H9 (cell line): ENCODE results near the gene TBX5. TPM values are rescaled to one million over a fixed set of nuclear protein-coding genes. Genes with fewer than 3 reads are reported as not detected.

Source experiments
- DNase-seq: peaks from one replicate; pipeline ENCODE4 v3.0.0-alpha.2; 2017
- H2AFZ ChIP-seq: one replicate; pipeline ENCODE4 v1.6.1; 2013; ENCODE audit warnings: mild to moderate bottlenecking, low read length, control low read depth, moderate library complexity
- H2AK5ac ChIP-seq: 2 replicates; pipeline ENCODE4 v1.6.1; 2013; ENCODE audit warnings: low read length, control low read depth, mixed read lengths; ENCODE audit not compliant: insufficient read length
- H2BK120ac ChIP-seq: one replicate; pipeline ENCODE4 v1.6.1; 2013; ENCODE audit warnings: low read depth, mild to moderate bottlenecking, low read length, control low read depth, inconsistent platforms; ENCODE audit not compliant: poor library complexity, severe bottlenecking
- H2BK12ac ChIP-seq: 2 replicates; pipeline ENCODE4 v1.6.1; 2013; ENCODE audit warnings: low read length, control low read depth, mixed read lengths, low read depth; ENCODE audit not compliant: insufficient read length
- H2BK15ac ChIP-seq: 2 replicates; pipeline ENCODE4 v1.6.1; 2013; ENCODE audit warnings: low read depth, low read length, control low read depth
- H2BK20ac ChIP-seq: one replicate; pipeline ENCODE4 v1.6.1; 2013; ENCODE audit warnings: low read depth, mild to moderate bottlenecking, low read length, control low read depth, inconsistent platforms; ENCODE audit not compliant: poor library complexity, severe bottlenecking
- H2BK5ac ChIP-seq: 2 replicates; pipeline ENCODE4 v1.6.1; 2013; ENCODE audit warnings: low read length, control low read depth, mixed read lengths; ENCODE audit not compliant: insufficient read length
- H3K14ac ChIP-seq: 2 replicates; pipeline ENCODE4 v1.6.1; 2013; ENCODE audit warnings: low read length, control low read depth; ENCODE audit not compliant: insufficient read depth
- H3K18ac ChIP-seq: 2 replicates; pipeline ENCODE4 v1.6.1; 2013; ENCODE audit warnings: low read depth, mild to moderate bottlenecking, mixed read lengths, low read length, control low read depth; ENCODE audit not compliant: insufficient read length
- H3K23ac ChIP-seq: 2 replicates; pipeline ENCODE4 v1.6.1; 2013; ENCODE audit warnings: low read length, control low read depth, mixed read lengths, low read depth; ENCODE audit not compliant: insufficient read length
- H3K23me2 ChIP-seq: 2 replicates; pipeline ENCODE4 v1.6.1; 2013; ENCODE audit warnings: low read depth, mild to moderate bottlenecking, mixed read lengths, low read length, control low read depth; ENCODE audit not compliant: insufficient read length, poor library complexity, severe bottlenecking
- H3K27ac ChIP-seq: 2 replicates; pipeline ENCODE4 v1.5.1; 2013; ENCODE audit warnings: low read length, control low read depth, mixed read lengths, low read depth; ENCODE audit not compliant: insufficient read length
- H3K27me3 ChIP-seq: 2 replicates; pipeline ENCODE4 v1.6.1; 2013; ENCODE audit warnings: low read length, control low read depth, inconsistent platforms; ENCODE audit not compliant: insufficient read depth
- H3K4ac ChIP-seq: 2 replicates; pipeline ENCODE4 v1.6.1; 2013; ENCODE audit warnings: low read depth, mild to moderate bottlenecking, control low read depth, inconsistent platforms, low read length, moderate library complexity
- H3K4me1 ChIP-seq: 2 replicates; pipeline ENCODE4 v1.6.1; 2013; ENCODE audit warnings: low read length, control low read depth, inconsistent platforms; ENCODE audit not compliant: insufficient read depth
- H3K4me2 ChIP-seq: 2 replicates; pipeline ENCODE4 v1.6.1; 2013; ENCODE audit warnings: low read length, control low read depth, mixed read lengths; ENCODE audit not compliant: insufficient read length, insufficient read depth
- H3K56ac ChIP-seq: 2 replicates; pipeline ENCODE4 v1.6.1; 2013; ENCODE audit warnings: low read depth, mild to moderate bottlenecking, mixed read lengths, low read length, control low read depth; ENCODE audit not compliant: insufficient read length
- H3K79me1 ChIP-seq: 2 replicates; pipeline ENCODE4 v1.6.1; 2013; ENCODE audit warnings: low read depth, mild to moderate bottlenecking, moderate library complexity, low read length, control low read depth, inconsistent platforms; ENCODE audit not compliant: insufficient read depth, poor library complexity, severe bottlenecking
- H3K79me2 ChIP-seq: 2 replicates; pipeline ENCODE4 v1.6.1; 2013; ENCODE audit warnings: low read length, control low read depth, inconsistent platforms; ENCODE audit not compliant: insufficient read depth
- H3K9ac ChIP-seq: 2 replicates; pipeline ENCODE4 v1.6.1; 2013; ENCODE audit warnings: low read length, control low read depth, mixed read lengths; ENCODE audit not compliant: insufficient read length; ENCODE audit errors: extremely low read depth
- H3K9me3 ChIP-seq: one replicate; pipeline ENCODE4 v1.6.1; 2013; ENCODE audit warnings: low read depth, low read length, inconsistent platforms; ENCODE audit not compliant: control insufficient read depth
- H3T11ph ChIP-seq: one replicate; pipeline ENCODE4 v1.6.1; 2013; ENCODE audit warnings: mild to moderate bottlenecking, low read length, control low read depth, inconsistent platforms
- H4K20me1 ChIP-seq: one replicate; pipeline ENCODE4 v1.6.1; 2013; ENCODE audit not compliant: control insufficient read depth, insufficient read length, insufficient read depth
- H4K5ac ChIP-seq: 2 replicates; pipeline ENCODE4 v1.6.1; 2013; ENCODE audit warnings: low read depth, mild to moderate bottlenecking, mixed read lengths, low read length, control low read depth; ENCODE audit not compliant: insufficient read length
- H4K8ac ChIP-seq: replicated peaks from 2 replicates; pipeline ENCODE4 v1.6.1; 2013; ENCODE audit warnings: low read length, control low read depth, mixed read lengths, low read depth; ENCODE audit not compliant: insufficient read length
- H4K91ac ChIP-seq: 2 replicates; pipeline ENCODE4 v1.6.1; 2013; ENCODE audit warnings: low read depth, mild to moderate bottlenecking, moderate library complexity, mixed read lengths, low read length, control low read depth; ENCODE audit not compliant: insufficient read length
- H3K27ac Mint-ChIP-seq, 3 experiments: 2 replicates in 2 of 3; 3 replicates in 1 of 3; pipeline ENCODE4 v1.8.0; 2020 to 2021; ENCODE audit warnings: mixed read lengths in 3 of 3, mild to moderate bottlenecking in 1 of 3, moderate library complexity in 1 of 3
- H3K27me3 Mint-ChIP-seq: 2 replicates; pipeline ENCODE4 v1.8.0; 2021; ENCODE audit warnings: low read depth, mild to moderate bottlenecking, moderate library complexity, mixed read lengths
- H3K36me3 Mint-ChIP-seq, 3 experiments: 2 replicates in 2 of 3; 3 replicates in 1 of 3; pipeline ENCODE4 v1.8.0; 2020 to 2021; ENCODE audit warnings: low read depth in 3 of 3, mixed read lengths in 3 of 3; ENCODE audit not compliant: insufficient read depth in 1 of 3
- H3K4me1 Mint-ChIP-seq, 2 experiments: 2 replicates each; pipeline ENCODE4 v1.8.0; 2020; ENCODE audit warnings: mixed read lengths in 2 of 2
- H3K4me3 Mint-ChIP-seq, 2 experiments: 2 replicates in 1 of 2; 3 replicates in 1 of 2; pipeline ENCODE4 v1.8.0; 2020 to 2021; ENCODE audit warnings: mild to moderate bottlenecking in 2 of 2, mixed read lengths in 2 of 2, moderate library complexity in 1 of 2
- H3K9me3 Mint-ChIP-seq, 2 experiments: 2 replicates in 1 of 2; 3 replicates in 1 of 2; pipeline ENCODE4 v1.8.0; 2020; ENCODE audit warnings: mild to moderate bottlenecking in 2 of 2, mixed read lengths in 2 of 2, moderate library complexity in 1 of 2
- WGBS: extraction: QIAGEN DNeasy Blood & Tissue Kit; methylation state at CpG from one replicate; pipeline ENCODE4 v1.1.7; 2013; ENCODE audit warnings: missing lambda C conversion rate, low lambda C conversion rate, mixed read lengths; ENCODE audit not compliant: insufficient read length; ENCODE audit errors: extremely low coverage; 5-methylcytosine and 5-hydroxymethylcytosine counted together
- total RNA-seq: library from RNA; stranded (reverse); gene quantifications from 2 replicates; pipeline ENCODE4 v1.2.1, GENCODE V29; 2021
- TF ChIP-seq, protein P1 (sequence below): fragments of 200-600 bp; sonication (generic); conservative IDR thresholded peaks from 3 replicates; pipeline ENCODE4 v1.8.0; 2021; ENCODE audit warnings: antibody characterized with exemption, mild to moderate bottlenecking

TBX5 gene
- total RNA-seq, 1 experiment from 2014 or later: not detected

DNA sequence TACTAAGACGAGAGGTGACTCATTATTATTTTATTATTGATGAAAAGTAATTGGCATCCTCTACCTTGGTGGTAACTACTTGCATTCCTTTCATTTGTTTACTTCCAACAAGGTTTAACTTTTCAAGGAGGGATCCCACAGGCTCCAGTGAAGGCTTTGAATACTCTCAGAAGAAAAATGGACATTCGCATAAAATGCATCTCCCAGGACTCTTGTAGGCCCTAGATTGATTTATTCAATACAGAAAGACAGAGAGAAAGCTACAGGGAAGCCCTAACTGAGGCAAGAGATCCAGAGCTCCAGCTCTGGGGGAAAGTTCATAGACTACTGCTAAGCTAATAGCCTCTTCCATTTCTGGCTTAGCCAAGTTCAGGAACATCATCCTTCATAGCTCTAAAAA is 87.0 kb downstream of the TBX5 start:
- H3K4me1 ChIP-seq: no peaks in the 10 kb centered on the region
- Mint-ChIP-seq H3K36me3 (no peaks in the 10 kb centered on the region), H3K27ac (no peak overlapping the region), H3K4me1 (peaks cover 7 to 10% of the 10 kb centered on the region in 2 experiments), H3K4me3 (no peak overlapping the region), H3K9me3 (no peaks in the 10 kb centered on the region), H3K27me3 (peaks cover 9% of the 10 kb centered on the region)
- no peak overlapping the region for H2BK120ac ChIP-seq
- no peak overlapping the region for H3K9ac ChIP-seq
- H4K5ac ChIP-seq: no peak overlapping the region
- H3K27ac ChIP-seq: no peak overlapping the region
- H4K91ac ChIP-seq: no peak overlapping the region
- H3K79me1 ChIP-seq: no peaks in the 10 kb centered on the region
- no peak overlapping the region for H2AFZ ChIP-seq
- H2AK5ac ChIP-seq: no peak overlapping the region
- H3K18ac ChIP-seq: no peak overlapping the region
- H3K79me2 ChIP-seq: no peaks in the 10 kb centered on the region
- H3K9me3 ChIP-seq: no peaks in the 10 kb centered on the region
- H3K14ac ChIP-seq: no peak overlapping the region
- TF ChIP-seq, protein P1, sequence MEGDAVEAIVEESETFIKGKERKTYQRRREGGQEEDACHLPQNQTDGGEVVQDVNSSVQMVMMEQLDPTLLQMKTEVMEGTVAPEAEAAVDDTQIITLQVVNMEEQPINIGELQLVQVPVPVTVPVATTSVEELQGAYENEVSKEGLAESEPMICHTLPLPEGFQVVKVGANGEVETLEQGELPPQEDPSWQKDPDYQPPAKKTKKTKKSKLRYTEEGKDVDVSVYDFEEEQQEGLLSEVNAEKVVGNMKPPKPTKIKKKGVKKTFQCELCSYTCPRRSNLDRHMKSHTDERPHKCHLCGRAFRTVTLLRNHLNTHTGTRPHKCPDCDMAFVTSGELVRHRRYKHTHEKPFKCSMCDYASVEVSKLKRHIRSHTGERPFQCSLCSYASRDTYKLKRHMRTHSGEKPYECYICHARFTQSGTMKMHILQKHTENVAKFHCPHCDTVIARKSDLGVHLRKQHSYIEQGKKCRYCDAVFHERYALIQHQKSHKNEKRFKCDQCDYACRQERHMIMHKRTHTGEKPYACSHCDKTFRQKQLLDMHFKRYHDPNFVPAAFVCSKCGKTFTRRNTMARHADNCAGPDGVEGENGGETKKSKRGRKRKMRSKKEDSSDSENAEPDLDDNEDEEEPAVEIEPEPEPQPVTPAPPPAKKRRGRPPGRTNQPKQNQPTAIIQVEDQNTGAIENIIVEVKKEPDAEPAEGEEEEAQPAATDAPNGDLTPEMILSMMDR: no peak
- H3K23me2 ChIP-seq: no peaks in the 10 kb centered on the region
- H2BK5ac ChIP-seq: no peak overlapping the region
- H3K23ac ChIP-seq: no peak overlapping the region
- H2BK20ac ChIP-seq: no peak overlapping the region
- no peak overlapping the region for H4K8ac ChIP-seq
- no peak overlapping the region for H2BK15ac ChIP-seq
- H3T11ph ChIP-seq: no peak overlapping the region
- no peaks in the 10 kb centered on the region for H4K20me1 ChIP-seq
- H3K4ac ChIP-seq: no peak overlapping the region
- H2BK12ac ChIP-seq: no peak overlapping the region
- H3K27me3 ChIP-seq: no peaks in the 10 kb centered on the region
- no peak overlapping the region for H3K4me2 ChIP-seq
- H3K56ac ChIP-seq: no peak overlapping the region
- no CpG with 5 or more reads among the region's 2 CpGs for WGBS
- DNase-seq: no peak
